Non-pigmented ciliary epithelial cell (primary cell): ENCODE results near the gene MRFAP1.
"Not testable (repeated sequence)": the region's sequence is repeated elsewhere in the genome, so short reads cannot be mapped to it uniquely, and the experiment has no call there.

ENCODE experiments used
- DNase-seq: peaks from one replicate; pipeline ENCODE4 v3.0.0-alpha.2; 2010; ENCODE audit warnings: low read depth

Gene MRFAP1

GRCh38 chr4:6634746-6635145 lies 5.7 kb upstream of the MRFAP1 start:
- no peak for DNase-seq

DNA sequence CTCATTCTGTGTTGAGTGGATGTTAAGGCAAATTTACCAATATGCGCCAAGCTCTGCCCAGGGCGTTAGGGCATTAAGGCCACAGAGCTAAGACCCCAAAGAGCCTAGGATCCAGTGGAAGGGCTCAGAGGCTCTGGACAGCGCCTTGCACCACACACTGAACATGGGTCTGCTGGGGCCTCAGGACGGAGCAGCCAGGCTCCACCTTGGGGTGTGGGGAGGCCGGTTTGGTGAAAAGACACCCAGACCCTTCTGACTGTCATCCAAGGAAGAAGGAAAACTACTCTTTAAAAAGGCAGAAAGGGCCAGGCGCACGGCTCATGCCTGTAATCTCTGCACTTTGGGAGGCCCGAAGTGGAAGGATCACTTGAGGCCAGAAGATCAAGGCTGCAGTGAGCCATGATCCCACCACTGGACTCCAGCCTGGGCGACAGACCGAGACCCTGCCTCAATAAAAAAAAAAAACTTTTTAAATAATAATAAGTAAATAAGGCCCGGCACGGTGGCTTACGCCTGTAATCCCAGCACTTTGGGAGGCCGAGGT lies 1.3 kb upstream of the MRFAP1 start:
- no peak for DNase-seq

DNA sequence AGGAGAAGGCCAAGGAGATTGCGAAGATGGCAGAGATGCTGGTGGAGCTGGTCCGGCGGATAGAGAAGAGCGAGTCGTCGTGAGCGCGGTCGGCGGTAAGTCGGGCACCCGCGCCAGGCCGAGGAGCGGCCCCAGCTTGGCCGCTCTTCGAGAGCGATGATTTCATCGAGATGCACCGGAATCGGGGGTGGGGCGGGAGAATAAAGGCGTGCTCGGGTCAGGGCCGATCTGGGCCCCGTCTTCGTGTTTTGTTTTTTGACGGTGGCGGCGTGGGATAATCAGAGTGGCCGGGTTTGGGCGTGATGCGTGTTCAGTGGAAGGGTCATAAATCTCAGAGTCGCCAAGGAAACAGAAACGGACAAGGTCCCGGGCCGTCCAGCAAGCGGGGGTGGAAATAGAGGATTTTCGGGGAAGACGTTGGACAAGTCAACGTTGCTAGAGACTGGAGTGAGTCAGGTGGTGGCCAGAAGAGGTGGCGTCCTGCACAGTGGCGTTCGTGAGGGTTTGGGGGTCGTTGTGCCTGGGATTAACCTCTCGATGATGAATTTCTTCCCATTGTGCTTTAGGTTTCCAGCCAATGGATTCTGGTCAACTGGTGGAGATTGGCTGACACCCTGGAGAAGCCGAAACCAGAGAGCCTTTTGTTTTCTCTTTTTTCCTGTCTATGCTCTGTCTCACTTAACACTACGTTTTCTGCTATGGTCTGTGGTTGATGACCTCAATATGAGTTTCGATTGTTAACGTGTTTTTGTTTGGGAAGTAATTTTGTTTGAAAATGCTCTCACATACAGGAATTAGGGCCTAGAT lies 882 bp downstream of the MRFAP1 start:
- DNase-seq = no peak

DNA sequence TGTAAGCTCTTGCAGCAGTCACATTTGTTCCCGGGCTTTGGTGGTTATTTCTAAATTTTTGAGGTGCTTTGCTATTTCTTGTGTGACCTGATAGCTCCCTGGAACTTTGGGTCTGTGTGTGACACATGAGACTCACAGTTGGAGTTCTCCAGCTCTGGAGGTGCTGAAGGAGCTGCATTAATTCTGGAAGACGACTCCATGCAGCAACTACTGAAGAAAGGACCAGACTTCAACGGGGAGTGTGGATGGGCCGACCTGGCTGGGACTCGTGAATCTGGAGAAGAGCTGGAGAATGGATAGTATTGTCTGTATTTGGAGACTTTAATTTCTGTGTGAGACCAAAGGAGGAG lies 1.5 kb downstream of the MRFAP1 start:
- no peak for DNase-seq

- no peak for DNase-seq
Measured at GRCh38 chr4:6643141-6643847, 2.8 kb downstream of the MRFAP1 start.

GRCh38 chr4:6644792-6645530 lies 4.5 kb downstream of the MRFAP1 start:
- no peak for DNase-seq

DNA sequence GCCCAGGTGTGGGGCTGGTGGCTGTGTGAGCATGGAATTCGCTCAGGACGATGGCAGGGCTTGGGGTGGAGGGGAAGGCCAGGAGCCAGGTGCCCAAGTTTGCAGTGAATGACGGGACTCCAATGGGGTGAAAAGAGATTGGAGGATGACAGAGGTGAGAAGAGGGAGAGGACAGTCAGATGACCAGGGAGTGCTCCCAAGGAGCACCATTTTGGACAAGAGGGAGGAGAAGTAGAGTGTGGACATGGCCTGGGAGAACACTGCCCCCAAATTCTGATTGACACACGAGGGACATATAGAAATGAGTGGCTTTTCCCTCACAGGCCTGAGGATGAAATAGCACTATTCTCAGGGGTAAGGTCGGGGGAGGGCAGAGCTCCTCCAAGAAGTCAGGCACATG lies 6.7 kb downstream of the MRFAP1 start:
- DNase-seq = no peak

GRCh38 chr4:6647582-6648230 lies 7.2 kb downstream of the MRFAP1 start:
- no peak for DNase-seq

GRCh38 chr4:6649216-6649615 lies 8.7 kb downstream of the MRFAP1 start:
- DNase-seq = no peak

DNA sequence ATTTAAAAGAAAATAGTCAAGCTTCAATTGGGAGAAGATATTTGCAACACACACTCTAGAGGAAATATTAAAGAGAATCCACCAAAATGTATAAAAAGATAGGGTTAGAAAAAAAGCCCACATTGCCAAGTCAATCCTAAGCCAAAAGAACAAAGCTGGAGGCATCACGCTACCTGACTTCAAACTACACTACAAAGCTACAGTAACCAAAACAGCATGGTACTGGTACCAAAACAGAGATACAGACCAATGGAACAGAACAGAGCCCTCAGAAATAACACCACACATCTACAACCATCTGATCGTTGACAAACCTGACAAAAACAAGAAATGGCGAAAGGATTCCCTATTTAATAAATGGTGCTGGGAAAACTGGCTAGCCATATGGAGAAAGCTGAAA lies 13.7 kb downstream of the MRFAP1 start:
- DNase-seq = not testable (repeated sequence)

- DNase-seq = not testable (repeated sequence)
Measured at GRCh38 chr4:6655291-6655690, 14.8 kb downstream of the MRFAP1 start.

DNA sequence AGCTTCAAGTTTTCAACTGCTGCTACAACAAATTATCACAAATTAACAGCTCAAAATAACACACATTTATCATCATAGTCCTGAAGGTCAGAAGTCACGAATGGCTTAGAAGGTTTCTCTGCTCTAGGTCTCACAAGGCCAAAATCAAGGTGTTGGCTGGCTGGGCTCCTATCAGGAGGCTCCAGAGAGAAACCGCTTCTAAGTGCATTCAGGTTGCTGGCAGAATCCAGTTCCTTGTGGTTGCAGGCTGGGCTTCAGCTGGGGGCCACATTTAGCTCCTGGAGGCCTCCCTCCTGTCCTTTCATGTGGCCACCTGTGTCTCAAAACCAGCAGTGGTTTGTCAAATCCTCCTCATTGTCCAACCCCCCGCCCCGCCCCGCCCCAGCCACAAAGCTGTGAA lies 15.4 kb downstream of the MRFAP1 start:
- no peak for DNase-seq

- DNase-seq = no peak
Measured at GRCh38 chr4:6657242-6658208, 17.0 kb downstream of the MRFAP1 start.

- no peak for DNase-seq
Measured at GRCh38 chr4:6658209-6658595, 17.7 kb downstream of the MRFAP1 start.

DNA sequence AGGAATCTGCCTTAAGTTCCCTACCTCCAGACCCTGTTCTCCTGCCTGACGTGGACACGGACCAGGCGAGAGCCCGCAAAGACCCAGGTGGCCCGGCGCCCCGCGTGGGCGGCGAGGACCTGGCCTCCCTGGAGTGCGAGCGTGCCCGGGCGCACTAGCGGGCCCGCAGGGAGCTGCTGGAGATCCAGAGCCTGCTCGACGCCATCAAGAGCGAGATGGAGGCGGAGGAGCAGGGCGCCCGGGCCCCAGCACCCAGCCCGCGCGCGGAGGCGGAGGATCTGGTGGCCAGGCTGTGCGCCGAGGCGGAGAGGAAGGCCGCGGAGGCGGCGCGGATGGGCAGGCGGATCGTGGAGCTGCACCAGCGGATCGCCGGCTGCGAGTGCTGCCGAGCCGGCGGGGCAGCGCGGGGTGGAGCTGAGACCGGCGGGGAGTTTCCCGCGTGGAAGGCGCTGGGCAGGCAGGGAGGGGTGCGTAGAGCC lies 18.2 kb downstream of the MRFAP1 start:
- no peak for DNase-seq

DNA sequence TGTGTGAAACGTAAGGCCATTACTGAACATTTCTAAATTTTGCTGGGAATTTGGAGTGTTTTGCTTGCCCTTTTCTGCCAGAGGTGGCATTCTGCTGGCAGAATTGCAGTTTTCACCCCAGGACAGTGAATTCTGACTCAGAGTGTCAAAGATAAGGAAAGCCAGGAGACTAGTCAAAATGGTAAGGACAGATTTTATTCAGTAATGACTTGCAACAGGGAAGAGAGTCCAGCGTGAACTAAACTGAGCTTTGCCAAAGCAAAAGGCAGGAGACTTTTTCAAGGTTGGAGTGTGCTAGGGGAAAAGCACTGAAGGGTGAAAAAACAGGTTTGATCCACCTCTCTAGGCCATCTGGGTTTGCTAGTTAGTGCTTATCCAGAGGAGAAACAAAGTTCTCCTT lies 19.4 kb downstream of the MRFAP1 start:
- no peak for DNase-seq

DNA sequence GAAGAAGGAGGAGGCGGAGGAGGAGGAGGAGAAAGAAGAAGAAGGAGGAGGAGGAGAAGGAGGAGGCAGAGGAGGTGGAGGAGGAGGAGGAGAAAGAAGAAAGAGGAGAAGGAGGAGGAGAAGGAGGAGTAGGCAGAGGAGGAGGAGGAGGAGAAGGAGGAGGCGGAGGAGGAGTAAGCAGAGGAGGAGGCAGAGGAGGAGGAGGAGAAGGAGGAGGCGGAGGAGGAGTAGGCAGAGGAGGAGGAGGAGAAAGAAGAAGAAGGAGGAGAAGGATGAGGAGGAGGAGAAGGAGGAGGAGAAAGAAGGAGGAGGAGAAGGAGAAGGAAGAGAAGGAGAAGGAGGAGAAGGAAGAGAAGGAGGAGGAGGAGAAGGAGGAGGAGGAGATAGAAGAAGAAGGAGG lies 19.9 kb downstream of the MRFAP1 start:
- DNase-seq = no peak

DNA sequence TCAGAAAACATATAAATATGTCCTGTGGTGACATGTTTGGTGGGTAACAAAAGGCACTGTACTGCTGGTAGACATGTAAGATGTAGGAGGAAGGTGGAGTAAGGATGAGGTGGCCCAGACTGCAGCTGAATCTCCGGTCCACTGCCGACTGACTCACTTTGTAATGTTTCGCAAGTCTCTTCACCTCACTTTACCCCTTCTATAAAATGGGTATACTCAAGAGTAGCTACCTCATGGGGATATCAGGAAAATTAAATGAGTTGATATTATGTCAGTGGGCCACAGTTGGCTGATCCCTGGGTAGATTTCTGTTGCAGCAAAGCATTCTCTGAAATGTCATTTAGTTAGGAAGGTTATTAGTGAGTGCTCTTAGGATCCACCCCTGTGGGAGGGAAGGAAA lies 22.1 kb downstream of the MRFAP1 start:
- no peak for DNase-seq

- DNase-seq = no peak
Measured at GRCh38 chr4:6663596-6664393, 23.3 kb downstream of the MRFAP1 start.

DNA sequence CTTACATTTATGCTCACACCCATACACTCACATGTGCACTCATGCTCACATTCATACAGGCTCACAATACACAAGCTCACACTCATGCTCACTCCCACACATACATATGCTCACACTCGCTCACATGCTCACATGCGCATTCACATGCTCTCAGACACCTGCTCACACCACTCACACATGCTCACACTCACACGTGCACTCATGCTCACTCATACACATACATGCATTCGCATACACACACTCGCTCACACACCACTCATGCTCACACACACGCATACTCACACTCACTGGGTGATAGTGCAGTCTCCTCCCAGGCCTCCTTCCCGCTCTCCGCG lies 24.8 kb downstream of the MRFAP1 start:
- DNase-seq = no peak
